HepG2 (cell line): Measurements from ENCODE around the gene SNX21. TPM values are rescaled to one million over a fixed set of nuclear protein-coding genes. Genes with fewer than 3 reads are reported as not detected.

Source experiments
- ATF7 ChIP-seq, 2 experiments: fragments of 450-650 bp in 1 of 2; sonication (generic) in 1 of 2; formaldehyde crosslinking in 1 of 2; IDR thresholded peaks; 2 replicates each; pipeline versions ENCODE4 v1.4.0 to v1.6.1; 2016 to 2020; ENCODE audit warnings: antibody characterized with exemption in 1 of 2, mild to moderate bottlenecking in 1 of 2, missing genetic modification reagents in 1 of 2
- CHCHD3 ChIP-seq: sonication (generic); formaldehyde crosslinking; IDR thresholded peaks from 2 replicates; pipeline ENCODE4 v1.8.0; 2022; ENCODE audit warnings: mild to moderate bottlenecking, missing genetic modification reagents, moderate library complexity
- PBX3 ChIP-seq: sonication (generic); formaldehyde crosslinking; IDR thresholded peaks from 2 replicates; pipeline ENCODE4 v1.8.1; 2023; ENCODE audit warnings: missing genetic modification reagents, inconsistent platforms, borderline replicate concordance
- REST ChIP-seq, 2 experiments: IDR thresholded peaks; 2 replicates each; pipeline ENCODE4 v1.6.1; 2011 to 2012; ENCODE audit warnings: low read length in 2 of 2, borderline replicate concordance in 1 of 2, low read depth in 1 of 2, mild to moderate bottlenecking in 1 of 2, moderate library complexity in 1 of 2
- ZBTB21 ChIP-seq: sonication (generic); formaldehyde crosslinking; IDR thresholded peaks from 2 replicates; pipeline ENCODE4 v1.4.0; 2020; ENCODE audit warnings: missing genetic modification reagents
- ZNF260 ChIP-seq: sonication (generic); formaldehyde crosslinking; IDR thresholded peaks from 2 replicates; pipeline ENCODE4 v1.4.0; 2020; ENCODE audit warnings: missing genetic modification reagents, low read depth, mild to moderate bottlenecking, borderline replicate concordance
- ZNF530 ChIP-seq: sonication (generic); formaldehyde crosslinking; IDR thresholded peaks from 2 replicates; pipeline ENCODE4 v1.5.0; 2020; ENCODE audit warnings: low read depth, mild to moderate bottlenecking, missing genetic modification reagents
- ZNF720 ChIP-seq: sonication (generic); formaldehyde crosslinking; IDR thresholded peaks from 2 replicates; pipeline ENCODE4 v1.4.0; 2020; ENCODE audit warnings: missing genetic modification reagents
- polyA plus RNA-seq, 8 experiments: library from polyadenylated mRNA; depleted of rRNA in 3 of 8; stranded (reverse) in 7 of 8; unstranded in 1 of 8; fragments of >200 nt; fragmentation: Illumina TruSeq in 4 of 8; extraction: Trizol in 4 of 8; gene quantifications; 2 replicates each; pipeline versions ENCODE4 v1.2.1 to v1.2.3, GENCODE V29; 2011 to 2016; ENCODE audit warnings: low read depth in 4 of 8, missing spikeins in 1 of 8, mixed read lengths in 1 of 8; ENCODE audit not compliant: insufficient read depth in 1 of 8
- total RNA-seq, 5 experiments: library from RNA; depleted of rRNA; stranded (reverse); fragments of >200 nt; fragmentation: Illumina TruSeq; extraction: Trizol; gene quantifications; 2 replicates each; pipeline ENCODE4 v1.2.3, GENCODE V29; 2016; ENCODE audit warnings: low read depth in 1 of 5

Gene SNX21
- total and polyA plus RNA-seq, 2 of the 13 experiments (the other 11 are each of a cell fraction or from before 2014, with no cell fraction given): 7.7 to 12.8 TPM

GRCh38 chr20:45892049-45892825, 58.6 kb downstream of the SNX21 start (continued):
- TF ChIP-seq PBX3 (CRISPR knock-in tag) (no peak), ZNF720 (CRISPR knock-in tag) (no peak), ZNF530 (CRISPR knock-in tag) (no peak), ATF7 (IDR thresholded peaks at IDR 0.05) (no peak), ATF7 (CRISPR knock-in tag; IDR thresholded peaks at IDR 0.05) (no peak), CHCHD3 (no peak), ZBTB21 (CRISPR knock-in tag) (no peak), ZNF260 (CRISPR knock-in tag) (no peak), REST (IDR thresholded peaks at IDR 0.05; ENCODE audit: borderline replicate concordance in 1 of 2, low read depth in 1 of 2, low read length in 2 of 2) (no peak)

Other genes starting within 250 kb of the SNX21 start
- not detected in 2 replicates for gene WFDC10A, start 204.1 kb upstream of the SNX21 start, total RNA-seq (2016; rRNA removed; fragmentation: Illumina TruSeq; extraction: Trizol)
- gene WFDC10A, start 204.1 kb upstream of the SNX21 start, polyA plus RNA-seq (2011; rRNA removed): not detected in 2 replicates
- not detected in 2 replicates for gene WFDC9, start 202.5 kb upstream of the SNX21 start, total RNA-seq (2016; rRNA removed; fragmentation: Illumina TruSeq; extraction: Trizol)
- not detected in 2 replicates for gene WFDC9, start 202.5 kb upstream of the SNX21 start, polyA plus RNA-seq (2011; rRNA removed)
- gene WFDC11, start 163.6 kb upstream of the SNX21 start, total RNA-seq (2016; rRNA removed; fragmentation: Illumina TruSeq; extraction: Trizol): not detected in 2 replicates
- not detected in 2 replicates for gene WFDC11, start 163.6 kb upstream of the SNX21 start, polyA plus RNA-seq (2011; rRNA removed)
- gene WFDC13, start 131.8 kb upstream of the SNX21 start, total RNA-seq (2016; rRNA removed; fragmentation: Illumina TruSeq; extraction: Trizol): not detected in 2 replicates
- gene WFDC13, start 131.8 kb upstream of the SNX21 start, polyA plus RNA-seq (2011; rRNA removed): not detected in 2 replicates
- gene WFDC10B, start 128.8 kb upstream of the SNX21 start, total RNA-seq (2016; rRNA removed; fragmentation: Illumina TruSeq; extraction: Trizol): not detected in 2 replicates
- 0.24 TPM in 1 of 2 replicates, not detected in the other for gene WFDC10B, start 128.8 kb upstream of the SNX21 start, polyA plus RNA-seq (2011; rRNA removed)
- gene SPINT4, start 111.5 kb upstream of the SNX21 start, total RNA-seq (2016; rRNA removed; fragmentation: Illumina TruSeq; extraction: Trizol): not detected in 2 replicates
- gene SPINT4, start 111.5 kb upstream of the SNX21 start, polyA plus RNA-seq (2011; rRNA removed): not detected in 2 replicates
- 0.40 and 0.58 TPM in 2 replicates for gene WFDC3, start 41.9 kb upstream of the SNX21 start, total RNA-seq (2016; rRNA removed; fragmentation: Illumina TruSeq; extraction: Trizol)
- 0.33 TPM in 1 of 2 replicates, not detected in the other for gene WFDC3, start 41.9 kb upstream of the SNX21 start, polyA plus RNA-seq (2011; rRNA removed)
- 23.2 and 40.1 TPM in 2 replicates for gene DNTTIP1, start 41.8 kb upstream of the SNX21 start, total RNA-seq (2016; rRNA removed; fragmentation: Illumina TruSeq; extraction: Trizol)
- 56.7 and 56.8 TPM in 2 replicates for gene DNTTIP1, start 41.8 kb upstream of the SNX21 start, polyA plus RNA-seq (2011; rRNA removed)
- gene UBE2C, start 21.2 kb upstream of the SNX21 start, total RNA-seq (2016; rRNA removed; fragmentation: Illumina TruSeq; extraction: Trizol): 123 and 139 TPM in 2 replicates
- gene UBE2C, start 21.2 kb upstream of the SNX21 start, polyA plus RNA-seq (2011; rRNA removed): 58.6 and 100 TPM in 2 replicates
- gene TNNC2, start 6.5 kb upstream of the SNX21 start, total RNA-seq (2016; rRNA removed; fragmentation: Illumina TruSeq; extraction: Trizol): 4.7 and 7.1 TPM in 2 replicates
- 1.8 and 2.5 TPM in 2 replicates for gene TNNC2, start 6.5 kb upstream of the SNX21 start, polyA plus RNA-seq (2011; rRNA removed)
- gene ACOT8, start 23.6 kb downstream of the SNX21 start, total RNA-seq (2016; rRNA removed; fragmentation: Illumina TruSeq; extraction: Trizol): 31.4 and 39.1 TPM in 2 replicates
- 45.5 and 54.4 TPM in 2 replicates for gene ACOT8, start 23.6 kb downstream of the SNX21 start, polyA plus RNA-seq (2011; rRNA removed)
- 5.8 and 7.3 TPM in 2 replicates for gene ZSWIM3, start 23.8 kb downstream of the SNX21 start, total RNA-seq (2016; rRNA removed; fragmentation: Illumina TruSeq; extraction: Trizol)
- 5.2 and 7.1 TPM in 2 replicates for gene ZSWIM3, start 23.8 kb downstream of the SNX21 start, polyA plus RNA-seq (2011; rRNA removed)
- gene ZSWIM1, start 47.4 kb downstream of the SNX21 start, total RNA-seq (2016; rRNA removed; fragmentation: Illumina TruSeq; extraction: Trizol): 11.7 and 16.5 TPM in 2 replicates
- gene ZSWIM1, start 47.4 kb downstream of the SNX21 start, polyA plus RNA-seq (2011; rRNA removed): 9.0 and 9.5 TPM in 2 replicates
- 3.3 and 7.6 TPM in 2 replicates for gene SPATA25, start 53.8 kb downstream of the SNX21 start, total RNA-seq (2016; rRNA removed; fragmentation: Illumina TruSeq; extraction: Trizol)
- 4.8 and 8.9 TPM in 2 replicates for gene SPATA25, start 53.8 kb downstream of the SNX21 start, polyA plus RNA-seq (2011; rRNA removed)
- 4.1 and 9.7 TPM in 2 replicates for gene NEURL2, start 57.4 kb downstream of the SNX21 start, total RNA-seq (2016; rRNA removed; fragmentation: Illumina TruSeq; extraction: Trizol)
- gene NEURL2, start 57.4 kb downstream of the SNX21 start, polyA plus RNA-seq (2011; rRNA removed): 7.2 and 12.2 TPM in 2 replicates
- gene CTSA, start 57.5 kb downstream of the SNX21 start, total RNA-seq (2016; rRNA removed; fragmentation: Illumina TruSeq; extraction: Trizol): 63.8 and 202 TPM in 2 replicates
- 222 and 231 TPM in 2 replicates for gene CTSA, start 57.5 kb downstream of the SNX21 start, polyA plus RNA-seq (2011; rRNA removed)
- 7.0 and 16.9 TPM in 2 replicates for gene PLTP, start 78.4 kb downstream of the SNX21 start, total RNA-seq (2016; rRNA removed; fragmentation: Illumina TruSeq; extraction: Trizol)
- 28.6 and 30.7 TPM in 2 replicates for gene PLTP, start 78.4 kb downstream of the SNX21 start, polyA plus RNA-seq (2011; rRNA removed)
- gene PCIF1, start 100.9 kb downstream of the SNX21 start, total RNA-seq (2016; rRNA removed; fragmentation: Illumina TruSeq; extraction: Trizol): 18.5 and 20.9 TPM in 2 replicates
- gene PCIF1, start 100.9 kb downstream of the SNX21 start, polyA plus RNA-seq (2011; rRNA removed): 21.6 and 24.4 TPM in 2 replicates
- gene ZNF335, start 138.4 kb downstream of the SNX21 start, total RNA-seq (2016; rRNA removed; fragmentation: Illumina TruSeq; extraction: Trizol): 6.0 and 13.7 TPM in 2 replicates
- gene ZNF335, start 138.4 kb downstream of the SNX21 start, polyA plus RNA-seq (2011; rRNA removed): 9.7 and 12.3 TPM in 2 replicates
- gene MMP9, start 175.1 kb downstream of the SNX21 start, total RNA-seq (2016; rRNA removed; fragmentation: Illumina TruSeq; extraction: Trizol): not detected in 2 replicates
- gene MMP9, start 175.1 kb downstream of the SNX21 start, polyA plus RNA-seq (2011; rRNA removed): 0.03 TPM in 1 of 2 replicates, not detected in the other
- 5.3 and 5.4 TPM in 2 replicates for gene SLC12A5, start 195.4 kb downstream of the SNX21 start, total RNA-seq (2016; rRNA removed; fragmentation: Illumina TruSeq; extraction: Trizol)
- 4.3 and 5.6 TPM in 2 replicates for gene SLC12A5, start 195.4 kb downstream of the SNX21 start, polyA plus RNA-seq (2011; rRNA removed)